Caco-2 (cell line): ENCODE results near the gene RAB13. TPM values are rescaled to one million over a fixed set of nuclear protein-coding genes. Genes with fewer than 3 reads are reported as not detected.

ENCODE experiments used
- BruUV-seq: library from RNA; stranded (reverse); fragments of 400-500 nt; replicated peaks from 2 replicates; lab custom pipeline; 2021; lab: Mats Ljungman, UMichigan
- CTCF ChIA-PET: fragments of 300-600 bp; sonication (Branson Sonifier 250); formaldehyde crosslinking; loops from one replicate; lab custom pipeline; 2022; ENCODE audit warnings: antibody characterized with exemption; lab: Charles Lee
- POLR2A ChIA-PET: fragments of 300-600 bp; sonication (Branson Sonifier 250); formaldehyde crosslinking; loops from one replicate; lab custom pipeline; 2022; ENCODE audit warnings: antibody characterized with exemption; lab: Charles Lee
- DNase-seq, 2 experiments: peaks; one replicate each; pipeline versions ENCODE4 v3.0.0 to v3.0.0-alpha.2; 2020 to 2022
- H3K27me3 ChIP-seq: replicated peaks from 2 replicates; pipeline ENCODE4 v1.6.0; 2011; ENCODE audit warnings: low read length; ENCODE audit not compliant: control insufficient read depth, insufficient read depth
- H3K36me3 ChIP-seq: 2 replicates; pipeline ENCODE4 v1.5.1; 2011; ENCODE audit warnings: low read length; ENCODE audit not compliant: control insufficient read depth, insufficient read depth
- H3K4me1 ChIP-seq: fragments of 250-450 bp; sonication (Bioruptor Pico); 2 replicates; pipeline ENCODE4 v1.5.1; 2020; ENCODE audit warnings: mild to moderate bottlenecking
- H3K4me3 ChIP-seq: 2 replicates; pipeline ENCODE4 v1.5.1; 2011; ENCODE audit warnings: low read depth, mild to moderate bottlenecking, control low read depth, low read length
- H3K9me3 ChIP-seq: fragments of 250-450 bp; sonication (Bioruptor Pico); 2 replicates; pipeline ENCODE4 v1.5.1; 2020; ENCODE audit warnings: mild to moderate bottlenecking, moderate library complexity
- H3K27ac Mint-ChIP-seq: one replicate; pipeline ENCODE4 v1.8.0; 2022; ENCODE audit warnings: mixed read lengths; ENCODE audit not compliant: unreplicated experiment
- H3K27me3 Mint-ChIP-seq: one replicate; pipeline ENCODE4 v1.8.0; 2022; ENCODE audit warnings: mixed read lengths; ENCODE audit not compliant: insufficient read depth, unreplicated experiment
- H3K36me3 Mint-ChIP-seq: one replicate; pipeline ENCODE4 v1.8.0; 2022; ENCODE audit warnings: mild to moderate bottlenecking, mixed read lengths; ENCODE audit not compliant: insufficient read depth, unreplicated experiment
- H3K4me1 Mint-ChIP-seq: one replicate; pipeline ENCODE4 v1.8.0; 2022; ENCODE audit warnings: low read depth, mixed read lengths; ENCODE audit not compliant: unreplicated experiment
- H3K4me3 Mint-ChIP-seq: one replicate; pipeline ENCODE4 v1.8.0; 2022; ENCODE audit warnings: mild to moderate bottlenecking, moderate library complexity, mixed read lengths; ENCODE audit not compliant: unreplicated experiment
- H3K9me3 Mint-ChIP-seq: one replicate; pipeline ENCODE4 v1.8.0; 2022; ENCODE audit warnings: mixed read lengths; ENCODE audit not compliant: unreplicated experiment
- intact Hi-C: fragments of 100-400 bp; cut with micrococcal nuclease; formaldehyde crosslinking; loops from one replicate; pipeline ENCODE4 v1.10.0; 2022; ENCODE audit not compliant: unreplicated experiment
- total RNA-seq: library from RNA; stranded (reverse); gene quantifications from 2 replicates; pipeline ENCODE4 v1.2.3, GENCODE V29; 2022
- TF ChIP-seq, protein P1 (sequence below), 2 experiments: fragments of 200-600 bp in 1 of 2; IDR thresholded peaks; 1 replicate in 1 of 2; 2 replicates in 1 of 2; pipeline versions ENCODE4 v1.5.1 to v1.8.0; 2011 to 2022; ENCODE audit warnings: antibody characterized with exemption in 1 of 2, control low read depth in 1 of 2, inconsistent platforms in 1 of 2, low read depth in 1 of 2, low read length in 1 of 2, mild to moderate bottlenecking in 1 of 2, moderate library complexity in 1 of 2; ENCODE audit not compliant: insufficient read depth in 1 of 2, severe bottlenecking in 1 of 2, unreplicated experiment in 1 of 2

Gene RAB13
- total RNA-seq, 1 experiment from 2014 or later, result 79.3 TPM

- peak overlapping the region; percentile 99 for H3K27ac Mint-ChIP-seq
- Histone ChIP-seq H3K4me3 (peak overlapping the region; percentile 83), H3K36me3 (peaks cover 4% of the 10 kb centered on the region), H3K4me1 (peaks cover 9% of the 10 kb centered on the region; the same call in 1 of the 2 replicates), H3K27me3 (no peaks in the 10 kb centered on the region), H3K9me3 (no peaks in the 10 kb centered on the region)
- no peak for DNase-seq
- H3K4me1 Mint-ChIP-seq, result peaks cover 31% of the 10 kb centered on the region
- peaks cover 74% of the 10 kb centered on the region for H3K36me3 Mint-ChIP-seq
- H3K27me3 Mint-ChIP-seq, result peaks cover 3% of the 10 kb centered on the region
- TF ChIP-seq, protein P1, sequence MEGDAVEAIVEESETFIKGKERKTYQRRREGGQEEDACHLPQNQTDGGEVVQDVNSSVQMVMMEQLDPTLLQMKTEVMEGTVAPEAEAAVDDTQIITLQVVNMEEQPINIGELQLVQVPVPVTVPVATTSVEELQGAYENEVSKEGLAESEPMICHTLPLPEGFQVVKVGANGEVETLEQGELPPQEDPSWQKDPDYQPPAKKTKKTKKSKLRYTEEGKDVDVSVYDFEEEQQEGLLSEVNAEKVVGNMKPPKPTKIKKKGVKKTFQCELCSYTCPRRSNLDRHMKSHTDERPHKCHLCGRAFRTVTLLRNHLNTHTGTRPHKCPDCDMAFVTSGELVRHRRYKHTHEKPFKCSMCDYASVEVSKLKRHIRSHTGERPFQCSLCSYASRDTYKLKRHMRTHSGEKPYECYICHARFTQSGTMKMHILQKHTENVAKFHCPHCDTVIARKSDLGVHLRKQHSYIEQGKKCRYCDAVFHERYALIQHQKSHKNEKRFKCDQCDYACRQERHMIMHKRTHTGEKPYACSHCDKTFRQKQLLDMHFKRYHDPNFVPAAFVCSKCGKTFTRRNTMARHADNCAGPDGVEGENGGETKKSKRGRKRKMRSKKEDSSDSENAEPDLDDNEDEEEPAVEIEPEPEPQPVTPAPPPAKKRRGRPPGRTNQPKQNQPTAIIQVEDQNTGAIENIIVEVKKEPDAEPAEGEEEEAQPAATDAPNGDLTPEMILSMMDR (IDR thresholded peaks at IDR 0.05; ENCODE audit: insufficient read depth in 1 of 2, low read depth in 1 of 2, low read length in 1 of 2, severe bottlenecking in 1 of 2, unreplicated experiment in 1 of 2), result no peak
- H3K4me3 Mint-ChIP-seq, result peak overlapping the region; percentile 95
- ChIA-PET CTCF (interaction anchor here (1.0 to 1.2 kb wide), 2 partner anchors 13 to 15 kb away, joined by 3 to 4 read pairs; no protein-coding TSS in a partner anchor), POLR2A (interaction anchor here (0.6 to 2.6 kb wide), 8 partner anchors 10 to 513 kb away, joined by 3 to 33 read pairs (median 6); partner anchors contain the start of genes CREB3L4, GATAD2B and SLC27A3)
- intact Hi-C loops, result no loop called here
- BruUV-seq, result TSS peak; percentile 85
- H3K9me3 Mint-ChIP-seq, result peaks cover 22% of the 10 kb centered on the region
These were observed 5.1 kb upstream of the RAB13 start for GRCh38 chr1:153991151-153991630.

- H3K27me3 Mint-ChIP-seq, result peaks cover 3% of the 10 kb centered on the region
- TF ChIP-seq, protein P1 (IDR thresholded peaks at IDR 0.05; ENCODE audit: insufficient read depth in 1 of 2, low read depth in 1 of 2, low read length in 1 of 2, severe bottlenecking in 1 of 2, unreplicated experiment in 1 of 2), result no peak
- H3K36me3 Mint-ChIP-seq, result peaks cover 73% of the 10 kb centered on the region
- ChIA-PET POLR2A (interaction anchor here (0.5 to 2.6 kb wide), 25 partner anchors 9 to 513 kb away, joined by 3 to 33 read pairs (median 4); partner anchors contain the start of genes CREB3L4, CRTC2, DENND4B and GATAD2B), CTCF (interaction anchor here (0.6 to 1.2 kb wide), 7 partner anchors 11 to 196 kb away, joined by 3 to 6 read pairs (median 4); partner anchors contain the start of gene CREB3L4)
- peaks cover 4% of the 10 kb centered on the region for H3K36me3 ChIP-seq
- peak within 1 kb of the TSS; percentile 99 for H3K27ac Mint-ChIP-seq
- peak within 1 kb of the TSS; percentile 83 for H3K4me3 ChIP-seq
- intact Hi-C loops, result loop anchor here (1.0 kb wide), 2 partner anchors 169 to 313 kb away; no protein-coding TSS in a partner anchor
- H3K9me3 Mint-ChIP-seq, result peaks cover 20% of the 10 kb centered on the region
- peaks cover 34% of the 10 kb centered on the region for H3K4me1 Mint-ChIP-seq
- DNase-seq, result peak; percentile 94 to 97
- H3K4me1 ChIP-seq, result peaks cover 9% of the 10 kb centered on the region; the same call in 1 of the 2 replicates
- H3K4me3 Mint-ChIP-seq, result peak within 1 kb of the TSS; percentile 95
- no peaks in the 10 kb centered on the region for H3K27me3 ChIP-seq
- no TSS peak for BruUV-seq
- no peaks in the 10 kb centered on the region for H3K9me3 ChIP-seq
These were observed 4.5 kb upstream of the RAB13 start, which contains the start of gene RPS27 for GRCh38 chr1:153990468-153991150. TSS of gene RPS27 (plus strand) at chr1:153990762. CDS start at chr1:153990797, 35 bp downstream.

DNA sequence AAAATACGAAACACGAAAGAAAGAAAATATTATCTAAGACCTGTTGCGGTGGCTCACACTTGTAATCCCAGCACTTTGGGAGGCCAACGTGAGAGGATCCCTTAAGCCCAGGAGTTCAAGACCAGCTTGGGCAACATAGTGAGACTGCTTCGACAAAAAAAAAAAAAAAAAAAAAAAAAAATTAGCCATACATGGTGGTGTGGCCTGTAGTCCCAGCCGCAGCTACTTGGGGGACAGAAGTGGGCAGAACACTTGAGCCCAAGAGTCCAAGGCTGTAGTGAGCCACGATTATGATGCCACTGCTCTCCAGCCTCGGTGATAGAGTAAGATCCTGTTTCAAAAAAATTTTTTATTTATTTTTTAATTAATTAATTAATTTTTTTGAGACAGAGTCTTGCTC is 1.5 kb upstream of the RAB13 start:
- BruUV-seq, result no TSS peak
- H3K27me3 Mint-ChIP-seq, result peaks cover 3% of the 10 kb centered on the region
- peaks cover 40% of the 10 kb centered on the region for H3K4me1 Mint-ChIP-seq
- ChIA-PET CTCF (interaction anchor here (0.6 to 1.7 kb wide), 5 partner anchors 10 to 166 kb away, joined by 3 to 7 read pairs (median 4); partner anchors contain the start of genes CREB3L4, JTB and SLC39A1), POLR2A (interaction anchor here (0.6 kb wide), 1 partner anchor 24 kb away, joined by 5 read pairs; the partner anchor contains the start of gene SLC39A1)
- Histone ChIP-seq H3K9me3 (no peaks in the 10 kb centered on the region), H3K4me1 (peaks cover 17% of the 10 kb centered on the region), H3K27me3 (no peaks in the 10 kb centered on the region), H3K4me3 (no peak overlapping the region), H3K36me3 (peaks cover 3% of the 10 kb centered on the region)
- TF ChIP-seq, protein P1 (IDR thresholded peaks at IDR 0.05; ENCODE audit: insufficient read depth in 1 of 2, low read depth in 1 of 2, low read length in 1 of 2, severe bottlenecking in 1 of 2, unreplicated experiment in 1 of 2), result no peak
- intact Hi-C loops, result loop anchor here (2.0 to 5.0 kb wide), 2 partner anchors 205 to 309 kb away; partner anchors contain the start of gene NPR1
- H3K9me3 Mint-ChIP-seq, result peaks cover 13% of the 10 kb centered on the region
- peaks cover 43% of the 10 kb centered on the region for H3K36me3 Mint-ChIP-seq
- H3K27ac Mint-ChIP-seq, result peak overlapping the region; percentile 68
- DNase-seq, result no peak
- no peak overlapping the region for H3K4me3 Mint-ChIP-seq
